Stimulated activated CD8-positive, alpha-beta memory T cell treated with anti-CD3 and anti-CD28 coated beads, Interleukin-4, amount 100 ng/mL, for 1 hour (primary cell): ENCODE measurements around the gene GOLGA8A.
"Not testable (repeated sequence)": the region's sequence is repeated elsewhere in the genome, so short reads cannot be mapped to it uniquely, and the experiment has no call there.

Experiments
- DNase-seq, 2 donors: peaks; one replicate each; pipeline ENCODE4 v3.0.0-alpha.2; 2020; ENCODE audit warnings: low read depth in 2 of 2, low spot score in 1 of 2

The GOLGA8A gene

GRCh38 chr15:34409511-34409910 lies 28.1 kb downstream of the GOLGA8A start:
- DNase-seq, result not testable (repeated sequence)

GRCh38 chr15:34408973-34409372 lies 28.6 kb downstream of the GOLGA8A start:
- not testable (repeated sequence) for DNase-seq

DNA sequence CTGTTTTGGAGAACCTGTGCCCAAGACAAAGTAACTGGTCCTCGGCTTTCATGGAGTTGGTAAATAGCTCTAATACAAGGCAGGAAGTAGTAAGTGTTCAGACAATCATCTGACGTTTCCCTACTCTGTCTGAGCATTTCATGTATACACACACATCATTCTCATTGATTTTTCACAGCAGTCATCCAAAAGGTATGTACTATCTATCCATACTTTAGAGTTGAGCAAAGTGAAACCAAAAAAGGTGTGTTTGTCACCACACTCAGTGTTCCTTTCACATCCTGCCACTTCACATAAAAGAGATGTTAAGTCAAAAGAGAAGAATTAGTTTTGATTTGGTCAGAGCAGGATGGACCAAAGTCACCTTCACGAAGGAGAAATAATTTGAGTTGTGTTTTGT lies 33.7 kb downstream of the GOLGA8A start:
- not testable (repeated sequence) for DNase-seq

GRCh38 chr15:34403160-34403598 lies 34.4 kb downstream of the GOLGA8A start:
- DNase-seq, result not testable (repeated sequence)

- DNase-seq, result not testable (repeated sequence)
These were observed 39.9 kb downstream of the GOLGA8A start for GRCh38 chr15:34397637-34398259.

DNA sequence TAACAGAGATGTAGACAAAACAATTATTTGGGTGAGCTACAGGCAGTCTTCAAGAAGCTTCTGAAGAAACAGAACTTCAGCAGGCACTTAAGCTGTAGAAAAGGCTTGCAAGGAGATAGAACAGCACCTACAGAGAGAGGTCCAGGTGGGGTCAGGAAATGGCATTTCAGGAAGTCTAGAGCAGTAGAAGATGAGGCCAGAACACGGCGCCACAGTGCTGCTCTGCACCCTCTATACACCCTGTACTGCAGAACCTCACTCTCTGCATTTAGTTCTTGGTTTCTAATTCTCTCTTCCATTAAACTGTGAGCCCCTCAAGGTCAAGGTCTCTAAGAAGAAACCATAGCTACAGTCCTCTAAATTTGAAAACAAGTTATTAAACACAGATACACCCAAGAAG lies 44.6 kb downstream of the GOLGA8A start:
- not testable (repeated sequence) for DNase-seq

GRCh38 chr15:34389594-34390086 lies 48.0 kb downstream of the GOLGA8A start:
- not testable (repeated sequence) for DNase-seq
